ENCODE data around the gene HRH1. TPM values are rescaled to one million over a fixed set of nuclear protein-coding genes. Genes with fewer than 3 reads are reported as not detected.

HRH1 gene
- total and polyA plus RNA-seq, 2 donors (not counting 1 experiment from before 2014, with no cell fraction given), result not detected

DNA sequence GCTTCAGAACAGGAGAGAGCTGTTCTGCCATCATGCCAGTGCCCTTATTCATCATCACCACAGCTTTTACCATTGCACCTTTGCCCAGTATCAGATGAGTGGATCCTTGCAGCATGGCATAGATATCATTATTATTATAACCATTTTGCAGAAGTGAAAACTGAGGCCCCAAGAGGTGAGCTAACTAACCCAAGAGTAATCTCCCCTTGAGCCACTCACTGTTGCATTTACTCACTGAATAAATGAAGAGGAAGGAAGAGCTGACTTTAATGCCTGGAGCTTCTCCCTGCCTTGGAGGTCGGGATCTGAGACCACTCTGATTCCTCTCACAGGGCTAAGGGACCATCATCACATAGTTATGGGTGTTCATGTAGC, 32.0 kb downstream of the HRH1 start:
- H3K27me3 ChIP-seq (replicated peaks in 1 of 4; ENCODE audit: control extremely low read depth in 1 of 4, control insufficient read depth in 3 of 4, insufficient read depth in 4 of 4, low read length in 3 of 4), result peaks cover 0 to 2% (median 0%) of the 10 kb centered on the region in 4 experiments
- Mint-ChIP-seq H3K27me3 (peaks cover 24% of the 10 kb centered on the region), H3K4me1 (no peaks in the 10 kb centered on the region), H3K27ac (no peak overlapping the region), H3K9me3 (ENCODE audit: insufficient read depth) (no peaks in the 10 kb centered on the region), H3K4me3 (no peak overlapping the region)
- ChIA-PET CTCF (no interaction called here), POLR2A (no interaction called here)
- no peak overlapping the region for H2AFZ ChIP-seq (ENCODE audit: insufficient read depth, low read depth, low read length, poor library complexity, severe bottlenecking)
- ATAC-seq (ENCODE audit: low read depth) (no peak), DNase-seq (no peak)
- no peak overlapping the region for H3K9ac ChIP-seq (ENCODE audit: low read length)
- WGBS (ENCODE audit: insufficient coverage), result no CpG with 5 or more reads among the region's 1 CpG
- no peaks in the 10 kb centered on the region for H4K20me1 ChIP-seq (ENCODE audit: control insufficient read depth, insufficient read depth, low read length, poor library complexity, severe bottlenecking)
- intact Hi-C loops (cut with micrococcal nuclease), result no loop called here
- no peaks in the 10 kb centered on the region for H3K9me3 ChIP-seq (ENCODE audit: control extremely low read depth in 1 of 3, control insufficient read depth in 2 of 3, insufficient read depth in 1 of 3, low read length in 2 of 3)
- H3K4me2 ChIP-seq (replicated peaks; ENCODE audit: low read depth, low read length, poor library complexity, severe bottlenecking), result no peak overlapping the region
- no peaks in the 10 kb centered on the region for H3K36me3 ChIP-seq (replicated peaks in 1 of 2; ENCODE audit: control extremely low read depth in 1 of 2, control insufficient read depth in 1 of 2, extremely low read depth in 1 of 2, insufficient read depth in 2 of 2, low read length in 1 of 2)
- no peaks in the 10 kb centered on the region for H3K4me1 ChIP-seq (ENCODE audit: control insufficient read depth in 2 of 2, insufficient read depth in 2 of 2, low read length in 2 of 2)
- TF ChIP-seq, protein P1, sequence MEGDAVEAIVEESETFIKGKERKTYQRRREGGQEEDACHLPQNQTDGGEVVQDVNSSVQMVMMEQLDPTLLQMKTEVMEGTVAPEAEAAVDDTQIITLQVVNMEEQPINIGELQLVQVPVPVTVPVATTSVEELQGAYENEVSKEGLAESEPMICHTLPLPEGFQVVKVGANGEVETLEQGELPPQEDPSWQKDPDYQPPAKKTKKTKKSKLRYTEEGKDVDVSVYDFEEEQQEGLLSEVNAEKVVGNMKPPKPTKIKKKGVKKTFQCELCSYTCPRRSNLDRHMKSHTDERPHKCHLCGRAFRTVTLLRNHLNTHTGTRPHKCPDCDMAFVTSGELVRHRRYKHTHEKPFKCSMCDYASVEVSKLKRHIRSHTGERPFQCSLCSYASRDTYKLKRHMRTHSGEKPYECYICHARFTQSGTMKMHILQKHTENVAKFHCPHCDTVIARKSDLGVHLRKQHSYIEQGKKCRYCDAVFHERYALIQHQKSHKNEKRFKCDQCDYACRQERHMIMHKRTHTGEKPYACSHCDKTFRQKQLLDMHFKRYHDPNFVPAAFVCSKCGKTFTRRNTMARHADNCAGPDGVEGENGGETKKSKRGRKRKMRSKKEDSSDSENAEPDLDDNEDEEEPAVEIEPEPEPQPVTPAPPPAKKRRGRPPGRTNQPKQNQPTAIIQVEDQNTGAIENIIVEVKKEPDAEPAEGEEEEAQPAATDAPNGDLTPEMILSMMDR (IDR thresholded peaks at IDR 0.05), result no peak
- no peak for TF ChIP-seq EZH2 (IDR thresholded peaks at IDR 0.05; ENCODE audit: borderline replicate concordance, insufficient read depth, low read depth, low read length, poor library complexity, severe bottlenecking)
- no peaks in the 10 kb centered on the region for H3K79me2 ChIP-seq (ENCODE audit: control insufficient read depth, insufficient read depth, low read length)
- no peak overlapping the region for H3K4me3 ChIP-seq (ENCODE audit: control extremely low read depth in 1 of 5, extremely low read depth in 1 of 5, insufficient read depth in 1 of 5, low read depth in 2 of 5, low read length in 4 of 5)
- no peak overlapping the region for H3K27ac ChIP-seq (ENCODE audit: low read length in 2 of 2)

DNA sequence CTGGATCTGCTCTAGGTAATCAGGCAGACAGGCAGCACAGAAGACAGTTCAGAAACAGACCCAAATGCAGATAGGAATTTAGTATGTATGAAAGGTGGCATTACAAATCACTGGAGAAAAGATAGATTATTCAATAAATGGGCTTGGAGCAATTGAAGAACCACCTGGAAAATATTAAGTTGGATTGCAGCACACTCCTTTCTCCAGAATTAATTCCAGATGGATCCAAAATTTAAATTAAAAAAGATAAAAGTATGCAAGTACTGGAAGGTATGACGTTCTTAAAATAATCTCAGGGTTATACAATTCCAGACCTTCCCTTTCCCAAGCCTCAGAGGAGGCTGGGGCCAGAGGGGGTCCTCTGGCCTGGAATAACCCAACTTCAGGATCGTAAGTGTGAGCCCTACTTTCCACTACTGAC, 32.5 kb downstream of the HRH1 start:
- no peak overlapping the region for H2AFZ ChIP-seq (ENCODE audit: insufficient read depth, low read depth, low read length, poor library complexity, severe bottlenecking)
- Mint-ChIP-seq H3K27ac (no peak overlapping the region), H3K4me3 (no peak overlapping the region), H3K9me3 (ENCODE audit: insufficient read depth) (no peaks in the 10 kb centered on the region), H3K4me1 (no peaks in the 10 kb centered on the region), H3K27me3 (peaks cover 24% of the 10 kb centered on the region)
- no peak overlapping the region for H3K27ac ChIP-seq (ENCODE audit: low read length in 2 of 2)
- no peaks in the 10 kb centered on the region for H3K9me3 ChIP-seq (ENCODE audit: control extremely low read depth in 1 of 3, control insufficient read depth in 2 of 3, insufficient read depth in 1 of 3, low read length in 2 of 3)
- ChIA-PET CTCF (no interaction called here), POLR2A (no interaction called here)
- 80% methylated on average over 1 of the region's 2 CpGs for WGBS (ENCODE audit: insufficient coverage)
- no peak overlapping the region for H3K9ac ChIP-seq (ENCODE audit: low read length)
- no peaks in the 10 kb centered on the region for H4K20me1 ChIP-seq (ENCODE audit: control insufficient read depth, insufficient read depth, low read length, poor library complexity, severe bottlenecking)
- peaks cover 0 to 2% (median 0%) of the 10 kb centered on the region in 4 experiments for H3K27me3 ChIP-seq (replicated peaks in 1 of 4; ENCODE audit: control extremely low read depth in 1 of 4, control insufficient read depth in 3 of 4, insufficient read depth in 4 of 4, low read length in 3 of 4)
- H3K36me3 ChIP-seq (replicated peaks in 1 of 2; ENCODE audit: control extremely low read depth in 1 of 2, control insufficient read depth in 1 of 2, extremely low read depth in 1 of 2, insufficient read depth in 2 of 2, low read length in 1 of 2), result no peaks in the 10 kb centered on the region
- H3K4me1 ChIP-seq (ENCODE audit: control insufficient read depth in 2 of 2, insufficient read depth in 2 of 2, low read length in 2 of 2), result no peaks in the 10 kb centered on the region
- TF ChIP-seq, protein P1 (IDR thresholded peaks at IDR 0.05), result no peak
- TF ChIP-seq EZH2 (IDR thresholded peaks at IDR 0.05; ENCODE audit: borderline replicate concordance, insufficient read depth, low read depth, low read length, poor library complexity, severe bottlenecking), result no peak
- intact Hi-C loops (cut with micrococcal nuclease), result no loop called here
- DNase-seq (no peak), ATAC-seq (ENCODE audit: low read depth) (no peak)
- no peak overlapping the region for H3K4me2 ChIP-seq (replicated peaks; ENCODE audit: low read depth, low read length, poor library complexity, severe bottlenecking)
- H3K79me2 ChIP-seq (ENCODE audit: control insufficient read depth, insufficient read depth, low read length), result no peaks in the 10 kb centered on the region
- H3K4me3 ChIP-seq (ENCODE audit: control extremely low read depth in 1 of 5, extremely low read depth in 1 of 5, insufficient read depth in 1 of 5, low read depth in 2 of 5, low read length in 4 of 5), result no peak overlapping the region
